ENCODE data around the gene POLR3C.

POLR3C gene

DNA sequence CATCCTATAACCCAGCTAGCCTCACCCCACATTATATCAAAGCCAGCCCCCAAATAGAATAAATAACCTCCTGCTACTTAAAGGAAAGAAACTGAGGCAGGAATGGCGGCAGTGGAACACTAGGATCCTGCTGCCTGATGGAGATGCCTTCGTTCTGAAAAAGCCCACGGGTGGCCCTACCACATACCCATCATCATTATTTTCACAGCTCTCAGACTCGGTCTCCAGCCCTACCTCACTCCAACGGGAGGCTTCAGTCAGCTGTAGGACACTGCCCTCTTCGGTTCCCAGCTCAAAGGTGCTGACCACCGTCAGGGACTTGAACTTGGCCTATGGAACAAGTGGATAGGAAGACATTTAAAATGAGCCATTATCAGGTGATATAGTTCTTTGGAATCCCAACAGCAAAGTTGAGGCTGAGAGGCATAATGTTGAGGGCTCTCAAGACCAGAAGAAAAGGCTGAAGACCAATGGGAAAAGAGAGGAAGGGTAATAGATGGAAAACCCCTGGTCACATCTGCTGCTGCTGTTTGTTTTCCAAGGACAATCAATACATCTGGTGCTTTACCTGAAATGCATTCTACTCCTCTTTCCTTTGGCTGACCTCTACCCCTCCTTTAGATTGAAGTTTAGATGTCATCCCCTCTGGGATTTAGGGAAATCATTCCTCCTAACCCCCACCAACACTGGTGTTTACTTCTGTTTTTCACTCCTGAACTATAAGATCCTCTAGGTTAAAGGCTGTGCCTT, 69.5 kb downstream of the POLR3C start:
- H3K4me3 ChIP-seq (ENCODE audit: low read length) = no peak overlapping the region
- TF ChIP-seq, protein P1, sequence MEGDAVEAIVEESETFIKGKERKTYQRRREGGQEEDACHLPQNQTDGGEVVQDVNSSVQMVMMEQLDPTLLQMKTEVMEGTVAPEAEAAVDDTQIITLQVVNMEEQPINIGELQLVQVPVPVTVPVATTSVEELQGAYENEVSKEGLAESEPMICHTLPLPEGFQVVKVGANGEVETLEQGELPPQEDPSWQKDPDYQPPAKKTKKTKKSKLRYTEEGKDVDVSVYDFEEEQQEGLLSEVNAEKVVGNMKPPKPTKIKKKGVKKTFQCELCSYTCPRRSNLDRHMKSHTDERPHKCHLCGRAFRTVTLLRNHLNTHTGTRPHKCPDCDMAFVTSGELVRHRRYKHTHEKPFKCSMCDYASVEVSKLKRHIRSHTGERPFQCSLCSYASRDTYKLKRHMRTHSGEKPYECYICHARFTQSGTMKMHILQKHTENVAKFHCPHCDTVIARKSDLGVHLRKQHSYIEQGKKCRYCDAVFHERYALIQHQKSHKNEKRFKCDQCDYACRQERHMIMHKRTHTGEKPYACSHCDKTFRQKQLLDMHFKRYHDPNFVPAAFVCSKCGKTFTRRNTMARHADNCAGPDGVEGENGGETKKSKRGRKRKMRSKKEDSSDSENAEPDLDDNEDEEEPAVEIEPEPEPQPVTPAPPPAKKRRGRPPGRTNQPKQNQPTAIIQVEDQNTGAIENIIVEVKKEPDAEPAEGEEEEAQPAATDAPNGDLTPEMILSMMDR (conservative IDR thresholded peaks at IDR 0.05; ENCODE audit: low read length) = no peak
- no peak for DNase-seq (ENCODE audit: low read depth)
